GM19455 (cell line): ENCODE measurements around the gene FAM204A.

Experiments
- ATAC-seq: cut with Tn5 transposase; IDR thresholded peaks from one replicate; pipeline ENCODE4 v1.9.1; 2021; ENCODE audit not compliant: unreplicated experiment

The FAM204A gene

GRCh38 chr10:118341791-118342637 is at the start of gene FAM204A:
FAM204A (minus strand) TSS chr10:118342324; CDS start chr10:118336415, 5,909 bp downstream.
- peak; percentile 100 for ATAC-seq

- no peak for ATAC-seq
Observed at GRCh38 chr10:118383699-118384098, 41.6 kb upstream of the FAM204A start.

DNA sequence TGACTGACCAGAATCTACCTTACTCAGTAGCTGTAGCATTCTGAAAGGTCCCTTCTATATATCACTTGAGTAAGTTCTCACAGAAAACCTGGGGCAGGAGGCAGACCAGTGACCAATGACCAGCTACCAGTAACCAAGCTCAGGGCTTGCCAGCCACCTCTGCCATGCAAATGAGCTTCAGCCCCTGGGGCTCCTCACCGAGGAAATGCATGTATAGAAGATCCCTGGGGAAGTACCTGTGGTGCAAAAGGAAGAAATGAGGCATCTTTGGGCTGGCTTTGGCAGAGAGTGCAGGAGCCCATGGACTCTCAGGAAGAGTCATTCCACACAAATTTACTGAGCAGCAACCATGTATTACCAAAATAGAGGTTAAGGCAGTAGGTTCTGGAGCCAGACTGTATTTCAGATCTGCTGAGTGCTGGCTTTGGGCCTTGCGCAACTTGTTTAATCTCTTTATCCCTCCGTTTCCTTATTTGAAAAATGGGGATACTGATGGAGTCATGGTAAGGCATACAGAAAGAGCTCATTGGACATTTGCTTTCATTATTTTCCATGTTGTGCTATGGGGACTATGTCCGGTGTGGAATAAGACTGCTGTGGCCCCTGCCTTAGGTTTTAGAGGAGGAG is 41.1 kb upstream of the FAM204A start:
- ATAC-seq: no peak

DNA sequence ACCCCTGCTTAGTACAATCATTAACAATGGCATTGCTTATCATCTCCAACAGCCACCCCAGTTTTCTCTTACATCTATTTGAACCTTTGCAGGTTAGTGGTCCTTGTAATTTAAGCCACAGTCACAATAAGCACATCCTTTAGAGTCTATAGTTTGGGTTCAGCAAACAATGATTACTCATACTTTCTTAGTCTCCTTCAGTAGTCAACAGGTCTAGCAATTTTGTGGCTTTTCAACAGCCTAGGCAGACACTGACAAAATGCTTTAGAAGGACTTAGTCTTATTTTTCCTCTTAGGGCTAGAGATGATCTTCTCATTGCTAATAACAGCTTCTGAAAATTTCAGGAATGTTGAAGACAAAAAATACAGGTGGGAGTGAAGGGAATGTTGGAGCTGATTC is 32.3 kb upstream of the FAM204A start:
- ATAC-seq: no peak

- ATAC-seq: no peak
Observed at GRCh38 chr10:118373786-118374185, 31.7 kb upstream of the FAM204A start.

DNA sequence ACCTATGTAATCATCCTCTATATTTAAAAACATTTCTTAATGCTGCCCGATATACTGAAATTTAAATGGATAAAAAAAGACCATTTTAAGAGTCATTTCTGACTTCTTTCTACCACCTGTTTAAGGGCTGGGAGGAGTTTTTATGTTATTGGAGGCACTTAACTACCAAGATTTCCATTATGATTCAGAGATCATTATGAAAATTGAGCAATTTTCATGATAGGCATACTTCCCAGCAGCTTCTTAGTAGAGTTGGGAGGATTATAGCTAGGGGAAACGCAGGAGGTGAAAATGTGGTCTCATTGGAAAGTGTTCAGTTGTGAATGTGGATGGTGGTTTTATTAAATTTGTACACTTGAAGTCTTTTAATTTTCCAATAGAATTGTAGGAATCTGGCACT is 28.4 kb upstream of the FAM204A start:
- no peak for ATAC-seq

- ATAC-seq: no peak
Observed at GRCh38 chr10:118369641-118370205, 27.6 kb upstream of the FAM204A start.

GRCh38 chr10:118365702-118366101 is 23.6 kb upstream of the FAM204A start:
- no peak for ATAC-seq

GRCh38 chr10:118362103-118362502 is 20.0 kb upstream of the FAM204A start:
- no peak for ATAC-seq

DNA sequence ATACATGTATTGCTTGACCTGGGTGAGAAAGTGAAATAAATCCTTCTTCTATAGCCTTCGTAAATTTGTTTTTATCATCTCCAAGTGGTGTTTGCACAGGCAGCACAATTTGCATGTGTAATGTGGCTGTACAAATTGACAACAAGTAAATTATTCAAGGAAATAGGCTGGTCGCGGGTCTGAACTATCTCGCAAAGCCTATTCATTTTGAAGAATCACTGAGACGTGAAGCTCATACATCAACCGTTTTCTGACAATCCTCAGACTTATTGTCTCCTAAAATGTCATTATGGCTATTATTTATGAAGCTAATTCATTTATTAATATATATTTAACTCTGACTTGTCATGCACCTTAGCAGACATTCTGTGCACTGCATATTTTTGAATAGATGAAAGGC is 16.2 kb upstream of the FAM204A start:
- ATAC-seq: no peak

GRCh38 chr10:118357841-118358240 is 15.7 kb upstream of the FAM204A start:
- no peak for ATAC-seq

DNA sequence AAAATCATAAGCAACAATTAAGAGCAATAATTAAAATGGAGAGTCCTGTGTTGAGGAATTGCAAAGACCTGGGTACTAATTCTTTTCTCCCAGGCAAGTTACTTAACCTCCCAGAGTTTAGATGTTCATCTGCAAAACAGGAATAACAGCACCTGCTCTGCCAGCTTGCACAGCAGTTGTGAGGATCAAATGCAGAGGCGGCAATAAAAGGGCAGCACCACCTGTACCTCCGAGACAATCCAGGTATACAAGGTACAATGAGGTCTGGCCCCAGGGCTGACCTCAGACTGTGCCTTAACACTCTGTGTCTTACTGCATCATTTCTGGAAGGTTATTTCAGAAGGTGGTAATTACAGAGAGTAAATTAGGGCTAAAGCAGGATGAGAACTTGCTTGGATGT is 14.5 kb upstream of the FAM204A start:
- no peak for ATAC-seq

DNA sequence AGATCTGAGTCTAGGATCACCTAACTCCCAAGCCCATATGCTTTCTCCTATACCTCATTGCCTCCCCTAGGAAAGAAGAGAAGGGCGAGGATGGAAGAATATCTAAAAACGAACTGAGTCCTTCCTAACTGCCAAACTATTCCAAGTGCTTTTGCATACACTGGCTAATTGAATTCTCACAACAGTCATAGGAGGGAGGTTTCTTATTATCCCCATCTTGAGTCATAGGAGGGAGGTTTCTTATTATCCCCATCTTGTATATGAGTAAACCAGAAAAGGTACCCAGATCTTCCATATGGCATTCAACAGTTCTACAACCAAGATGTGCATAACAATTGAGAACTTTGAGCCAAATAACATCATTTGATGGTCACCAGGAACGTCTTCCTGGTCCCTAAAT is 13.1 kb upstream of the FAM204A start:
- ATAC-seq: no peak

DNA sequence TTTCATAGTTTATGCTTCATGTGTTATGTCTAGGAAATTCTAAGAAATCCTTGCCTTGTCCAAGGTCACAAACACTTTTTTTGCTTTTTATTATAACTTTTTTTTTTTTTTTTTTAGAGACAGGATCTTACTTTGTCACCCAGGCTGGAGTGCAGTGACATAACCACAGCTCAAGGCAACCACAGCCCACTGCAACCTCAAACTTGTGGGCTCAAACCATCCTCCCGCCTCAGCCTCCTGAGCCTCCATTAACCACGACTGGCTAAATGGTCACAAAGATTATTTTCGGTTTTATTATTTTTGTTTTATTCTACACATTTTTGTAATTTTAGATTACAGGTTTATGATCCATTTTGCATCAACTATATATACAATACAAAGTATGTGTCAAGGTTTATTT is 7.1 kb upstream of the FAM204A start:
- ATAC-seq: no peak

GRCh38 chr10:118343549-118343948 is 1.4 kb upstream of the FAM204A start:
- ATAC-seq: no peak

- ATAC-seq: no peak
Observed at GRCh38 chr10:118343115-118343514, 991 bp upstream of the FAM204A start.

DNA sequence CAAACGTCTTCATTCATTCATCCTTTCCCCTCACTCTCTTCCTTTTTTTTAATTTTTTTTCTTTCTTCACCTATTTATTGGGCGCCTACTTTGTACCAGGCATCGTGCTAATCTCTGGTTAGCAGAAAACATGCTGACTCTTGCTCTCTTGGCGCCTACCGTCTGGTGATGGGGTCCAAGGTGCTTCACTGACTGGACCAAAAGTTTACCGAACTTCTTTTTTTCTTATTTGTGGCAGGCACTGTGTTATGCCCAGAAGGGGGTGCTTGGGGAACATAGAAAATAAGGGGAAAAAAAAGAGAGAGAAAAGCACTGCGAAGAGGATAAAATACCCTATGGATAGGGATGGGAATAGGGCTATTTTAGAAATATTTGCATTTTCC is 505 bp upstream of the FAM204A start:
- peak; percentile 1 for ATAC-seq

DNA sequence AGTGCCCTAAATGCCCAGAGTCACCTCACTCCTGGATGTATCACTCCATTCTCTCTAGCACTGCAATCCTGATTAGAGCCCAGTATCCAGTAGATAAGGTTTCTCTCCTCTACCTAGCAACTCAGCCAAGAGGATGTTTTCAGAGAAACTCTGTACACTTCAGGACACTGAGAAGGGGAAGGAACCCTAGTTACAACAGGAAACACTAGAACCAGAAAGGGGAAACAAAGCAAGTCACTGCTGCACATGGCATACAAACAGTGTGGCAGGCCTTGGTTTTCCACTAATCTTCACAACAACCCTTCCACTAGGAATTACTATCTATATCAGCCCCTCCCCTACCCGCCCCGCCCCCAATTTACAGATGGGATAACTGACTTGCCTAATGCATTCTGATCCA is 1.6 kb downstream of the FAM204A start:
- ATAC-seq: no peak

DNA sequence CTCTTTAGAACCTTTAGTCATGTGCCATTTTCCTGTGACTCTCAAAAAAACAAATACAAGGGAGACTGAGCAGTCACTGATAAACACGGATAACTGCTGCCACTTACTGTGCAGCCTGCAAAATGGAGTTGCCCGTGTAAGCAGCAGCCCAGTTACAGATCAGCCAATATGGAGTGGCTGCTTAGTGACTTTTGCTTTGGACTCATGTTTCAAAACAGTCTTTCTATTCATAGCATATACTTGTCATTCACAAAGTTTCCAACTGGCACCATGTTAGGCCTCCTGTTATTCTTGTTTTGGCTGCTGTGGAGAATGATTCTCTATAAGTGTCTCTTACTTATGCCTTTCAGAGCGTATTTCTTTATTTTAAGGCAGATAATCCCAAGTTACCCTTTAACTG is 3.0 kb downstream of the FAM204A start:
- ATAC-seq: no peak

DNA sequence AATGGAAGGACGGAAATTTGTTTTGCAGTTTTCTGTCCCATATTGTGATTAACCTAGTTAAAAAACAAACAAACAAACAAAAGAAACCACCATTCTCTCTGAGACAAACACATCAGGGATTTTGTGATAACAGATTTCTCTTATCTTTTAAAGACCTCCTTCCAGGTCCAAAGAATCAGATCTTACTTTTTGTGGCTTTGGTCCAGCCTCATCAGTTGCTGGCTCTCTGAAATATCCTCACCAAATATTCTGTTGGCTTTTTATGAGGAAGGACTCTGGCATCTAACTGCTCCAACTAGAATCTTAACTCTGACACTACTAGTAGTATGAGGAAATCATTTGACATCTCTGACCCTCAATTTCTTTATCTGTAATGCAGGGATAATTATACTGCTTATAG is 4.8 kb downstream of the FAM204A start:
- ATAC-seq: no peak

GRCh38 chr10:118333871-118334270 is 8.3 kb downstream of the FAM204A start:
- no peak for ATAC-seq
